HEK293 (cell line): ENCODE data around the gene ARIH2.

Source experiments
- GLI4 ChIP-seq: fragments of 450-650 bp; formaldehyde crosslinking; IDR thresholded peaks from 2 replicates; pipeline ENCODE4 v1.5.1; 2016; ENCODE audit warnings: missing biosample characterization, missing genetic modification characterization
- HOXD13 ChIP-seq: sonication (generic); formaldehyde crosslinking; IDR thresholded peaks from 2 replicates; pipeline ENCODE4 v1.8.0; 2022; ENCODE audit warnings: missing genetic modification reagents, borderline replicate concordance
- IKZF3 ChIP-seq: fragments of 450-650 bp; IDR thresholded peaks from 2 replicates; pipeline ENCODE4 v1.5.0; 2018; ENCODE audit warnings: missing biosample characterization, mild to moderate bottlenecking, missing genetic modification characterization, moderate library complexity
- INSM2 ChIP-seq: fragments of 450-650 bp; formaldehyde crosslinking; IDR thresholded peaks from 2 replicates; pipeline ENCODE4 v1.5.1; 2016; ENCODE audit warnings: missing biosample characterization, missing genetic modification characterization
- PBX3 ChIP-seq: sonication (generic); formaldehyde crosslinking; IDR thresholded peaks from 2 replicates; pipeline ENCODE4 v1.8.1; 2022; ENCODE audit warnings: mild to moderate bottlenecking, moderate library complexity, missing genetic modification reagents
- PRDM1 ChIP-seq: fragments of 450-650 bp; formaldehyde crosslinking; IDR thresholded peaks from 2 replicates; pipeline ENCODE4; 2016; ENCODE audit warnings: missing biosample characterization, missing genetic modification characterization
- SCRT2 ChIP-seq: fragments of 450-650 bp; formaldehyde crosslinking; IDR thresholded peaks from 2 replicates; pipeline ENCODE4 v1.5.1; 2016; ENCODE audit warnings: missing biosample characterization, missing genetic modification characterization
- SP7 ChIP-seq: fragments of 450-650 bp; formaldehyde crosslinking; IDR thresholded peaks from 2 replicates; pipeline ENCODE4 v1.5.1; 2016; ENCODE audit warnings: missing biosample characterization, missing genetic modification characterization
- YY2 ChIP-seq: fragments of 450-650 bp; formaldehyde crosslinking; IDR thresholded peaks from 2 replicates; pipeline ENCODE4 v1.5.1; 2016; ENCODE audit warnings: missing biosample characterization, missing genetic modification characterization
- ZBTB11 ChIP-seq: fragments of 450-650 bp; formaldehyde crosslinking; conservative IDR thresholded peaks from 2 replicates; pipeline ENCODE4 v1.5.1; 2016; ENCODE audit warnings: low read depth, missing biosample characterization, missing genetic modification characterization
- ZBTB17 ChIP-seq: fragments of 450-650 bp; formaldehyde crosslinking; IDR thresholded peaks from 2 replicates; pipeline ENCODE4 v1.5.1; 2016; ENCODE audit warnings: missing biosample characterization, missing genetic modification characterization
- ZFP3 ChIP-seq: fragments of 450-650 bp; formaldehyde crosslinking; IDR thresholded peaks from 2 replicates; pipeline ENCODE4 v1.5.1; 2016; ENCODE audit warnings: low read depth, missing biosample characterization, missing genetic modification characterization
- ZFP41 ChIP-seq: fragments of 450-650 bp; formaldehyde crosslinking; IDR thresholded peaks from 2 replicates; pipeline ENCODE4 v1.5.1; 2016; ENCODE audit warnings: missing biosample characterization, missing genetic modification characterization, borderline replicate concordance
- ZNF223 ChIP-seq: fragments of 450-650 bp; formaldehyde crosslinking; IDR thresholded peaks from 2 replicates; pipeline ENCODE4 v1.5.1; 2016; ENCODE audit warnings: missing biosample characterization, missing genetic modification characterization
- ZNF341 ChIP-seq: fragments of 450-650 bp; formaldehyde crosslinking; IDR thresholded peaks from 2 replicates; pipeline ENCODE4; 2016; ENCODE audit warnings: low read depth, missing biosample characterization, missing genetic modification characterization
- ZNF610 ChIP-seq: fragments of 450-650 bp; formaldehyde crosslinking; IDR thresholded peaks from 2 replicates; pipeline ENCODE4 v1.5.1; 2016; ENCODE audit warnings: missing biosample characterization, missing genetic modification characterization, borderline replicate concordance
- ZNF629 ChIP-seq: fragments of 450-650 bp; formaldehyde crosslinking; IDR thresholded peaks from 2 replicates; pipeline ENCODE4 v1.5.1; 2017; ENCODE audit warnings: missing biosample characterization, missing genetic modification characterization
- ZNF660 ChIP-seq: fragments of 450-650 bp; IDR thresholded peaks from 2 replicates; pipeline ENCODE4 v1.5.1; 2018; ENCODE audit warnings: missing biosample characterization, mild to moderate bottlenecking, missing genetic modification characterization
- ZNF830 ChIP-seq: fragments of 450-650 bp; IDR thresholded peaks from 2 replicates; pipeline ENCODE4 v1.5.0; 2018; ENCODE audit warnings: missing biosample characterization, missing genetic modification characterization, low read depth, mild to moderate bottlenecking, moderate library complexity
- TF ChIP-seq, protein P1 (sequence below): fragments of 450-650 bp; formaldehyde crosslinking; IDR thresholded peaks from 2 replicates; pipeline ENCODE4 v1.5.1; 2017; ENCODE audit warnings: missing biosample characterization, missing genetic modification characterization
- TF ChIP-seq, protein P2 (sequence below): fragments of 450-650 bp; formaldehyde crosslinking; IDR thresholded peaks from 2 replicates; pipeline ENCODE4 v1.5.1; 2016; ENCODE audit warnings: missing biosample characterization, missing genetic modification characterization, low read depth
- TF ChIP-seq, protein P3 (sequence below): fragments of 450-650 bp; formaldehyde crosslinking; IDR thresholded peaks from 2 replicates; pipeline ENCODE4 v1.5.1; 2016; ENCODE audit warnings: missing biosample characterization, missing genetic modification characterization
- TF ChIP-seq, protein P4 (sequence below): fragments of 450-650 bp; formaldehyde crosslinking; IDR thresholded peaks from 2 replicates; pipeline ENCODE4 v1.5.1; 2016; ENCODE audit warnings: missing biosample characterization, missing genetic modification characterization

Gene ARIH2

DNA sequence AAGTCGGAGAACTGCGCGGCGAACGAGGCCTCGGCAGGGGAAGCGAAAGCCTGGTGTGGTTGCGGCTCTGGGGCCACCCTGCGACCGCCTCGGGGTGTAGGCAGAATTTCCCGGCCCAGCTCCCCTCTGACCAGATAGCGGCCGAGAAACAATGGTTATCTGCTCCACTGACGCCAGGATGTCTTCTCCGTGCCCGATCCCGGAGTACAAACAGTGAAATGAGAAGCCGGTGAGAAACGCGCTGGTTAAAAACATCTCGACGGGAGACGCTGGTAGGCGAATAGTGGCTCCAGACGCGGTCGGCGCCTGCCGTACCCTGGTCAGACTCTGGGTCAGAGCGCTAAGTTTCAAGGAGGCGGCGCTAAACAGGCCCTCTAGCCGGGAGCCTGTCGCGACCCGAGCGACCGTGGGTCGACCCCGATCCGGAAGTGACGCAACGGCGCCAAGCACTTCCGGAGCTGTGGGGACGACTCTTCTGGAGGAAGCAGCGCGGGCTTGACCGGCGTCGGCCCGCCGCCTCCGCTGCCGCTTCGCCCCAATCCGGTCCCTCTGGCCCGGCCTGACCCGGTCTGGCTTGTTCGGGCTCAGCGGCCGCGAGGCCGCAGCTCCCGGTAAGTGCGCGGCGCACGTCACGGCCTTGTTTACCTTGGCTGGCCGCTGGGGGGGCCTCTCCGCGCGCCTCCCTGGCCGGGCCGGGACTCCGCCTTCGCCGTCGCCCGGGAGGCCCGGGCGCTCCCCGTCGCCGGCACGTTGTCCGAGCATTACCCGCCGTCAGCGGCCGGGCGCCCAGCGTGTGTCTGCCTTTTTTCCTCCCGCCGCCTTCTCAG lies at the start of gene ARIH2 (continued):
- TF ChIP-seq, protein P1, sequence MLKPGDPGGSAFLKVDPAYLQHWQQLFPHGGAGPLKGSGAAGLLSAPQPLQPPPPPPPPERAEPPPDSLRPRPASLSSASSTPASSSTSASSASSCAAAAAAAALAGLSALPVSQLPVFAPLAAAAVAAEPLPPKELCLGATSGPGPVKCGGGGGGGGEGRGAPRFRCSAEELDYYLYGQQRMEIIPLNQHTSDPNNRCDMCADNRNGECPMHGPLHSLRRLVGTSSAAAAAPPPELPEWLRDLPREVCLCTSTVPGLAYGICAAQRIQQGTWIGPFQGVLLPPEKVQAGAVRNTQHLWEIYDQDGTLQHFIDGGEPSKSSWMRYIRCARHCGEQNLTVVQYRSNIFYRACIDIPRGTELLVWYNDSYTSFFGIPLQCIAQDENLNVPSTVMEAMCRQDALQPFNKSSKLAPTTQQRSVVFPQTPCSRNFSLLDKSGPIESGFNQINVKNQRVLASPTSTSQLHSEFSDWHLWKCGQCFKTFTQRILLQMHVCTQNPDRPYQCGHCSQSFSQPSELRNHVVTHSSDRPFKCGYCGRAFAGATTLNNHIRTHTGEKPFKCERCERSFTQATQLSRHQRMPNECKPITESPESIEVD (tag by site-specific recombination): no peak
- TF ChIP-seq ZNF660 (tag by site-specific recombination) (no peak), PBX3 (CRISPR knock-in tag) (no peak), IKZF3 (no peak), SP7 (tag by site-specific recombination) (peak; percentile 31; the same call in 1 of the 2 replicates), ZFP41 (tag by site-specific recombination) (no peak), HOXD13 (no peak), ZNF830 (tag by site-specific recombination) (no peak), PRDM1 (tag by site-specific recombination) (no peak), YY2 (tag by site-specific recombination) (no peak), ZBTB17 (peak; percentile 81), GLI4 (tag by site-specific recombination) (no peak), ZNF341 (tag by site-specific recombination) (no peak), ZBTB11 (peak; percentile 92), ZNF223 (tag by site-specific recombination) (no peak), ZNF610 (tag by site-specific recombination) (no peak), ZNF629 (tag by site-specific recombination) (peak; percentile 85), ZFP3 (tag by site-specific recombination) (no peak), INSM2 (no peak), SCRT2 (tag by site-specific recombination) (no peak)
- TF ChIP-seq, protein P2, sequence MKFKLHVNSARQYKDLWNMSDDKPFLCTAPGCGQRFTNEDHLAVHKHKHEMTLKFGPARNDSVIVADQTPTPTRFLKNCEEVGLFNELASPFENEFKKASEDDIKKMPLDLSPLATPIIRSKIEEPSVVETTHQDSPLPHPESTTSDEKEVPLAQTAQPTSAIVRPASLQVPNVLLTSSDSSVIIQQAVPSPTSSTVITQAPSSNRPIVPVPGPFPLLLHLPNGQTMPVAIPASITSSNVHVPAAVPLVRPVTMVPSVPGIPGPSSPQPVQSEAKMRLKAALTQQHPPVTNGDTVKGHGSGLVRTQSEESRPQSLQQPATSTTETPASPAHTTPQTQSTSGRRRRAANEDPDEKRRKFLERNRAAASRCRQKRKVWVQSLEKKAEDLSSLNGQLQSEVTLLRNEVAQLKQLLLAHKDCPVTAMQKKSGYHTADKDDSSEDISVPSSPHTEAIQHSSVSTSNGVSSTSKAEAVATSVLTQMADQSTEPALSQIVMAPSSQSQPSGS (tag by site-specific recombination): peak; percentile 43; the same call in 1 of the 2 replicates
- TF ChIP-seq, protein P3, sequence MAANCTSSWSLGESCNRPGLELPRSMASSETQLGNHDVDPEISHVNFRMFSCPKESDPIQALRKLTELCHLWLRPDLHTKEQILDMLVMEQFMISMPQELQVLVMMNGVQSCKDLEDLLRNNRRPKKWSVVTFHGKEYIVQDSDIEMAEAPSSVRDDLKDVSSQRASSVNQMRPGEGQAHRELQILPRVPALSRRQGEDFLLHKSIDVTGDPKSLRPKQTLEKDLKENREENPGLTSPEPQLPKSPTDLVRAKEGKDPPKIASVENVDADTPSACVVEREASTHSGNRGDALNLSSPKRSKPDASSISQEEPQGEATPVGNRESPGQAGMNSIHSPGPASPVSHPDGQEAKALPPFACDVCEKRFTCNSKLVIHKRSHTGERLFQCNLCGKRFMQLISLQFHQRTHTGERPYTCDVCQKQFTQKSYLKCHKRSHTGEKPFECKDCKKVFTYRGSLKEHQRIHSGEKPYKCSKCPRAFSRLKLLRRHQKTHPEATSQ (tag by site-specific recombination): no peak
- TF ChIP-seq, protein P4, sequence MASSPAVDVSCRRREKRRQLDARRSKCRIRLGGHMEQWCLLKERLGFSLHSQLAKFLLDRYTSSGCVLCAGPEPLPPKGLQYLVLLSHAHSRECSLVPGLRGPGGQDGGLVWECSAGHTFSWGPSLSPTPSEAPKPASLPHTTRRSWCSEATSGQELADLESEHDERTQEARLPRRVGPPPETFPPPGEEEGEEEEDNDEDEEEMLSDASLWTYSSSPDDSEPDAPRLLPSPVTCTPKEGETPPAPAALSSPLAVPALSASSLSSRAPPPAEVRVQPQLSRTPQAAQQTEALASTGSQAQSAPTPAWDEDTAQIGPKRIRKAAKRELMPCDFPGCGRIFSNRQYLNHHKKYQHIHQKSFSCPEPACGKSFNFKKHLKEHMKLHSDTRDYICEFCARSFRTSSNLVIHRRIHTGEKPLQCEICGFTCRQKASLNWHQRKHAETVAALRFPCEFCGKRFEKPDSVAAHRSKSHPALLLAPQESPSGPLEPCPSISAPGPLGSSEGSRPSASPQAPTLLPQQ (tag by site-specific recombination): peak; percentile 44; the same call in 1 of the 2 replicates
